ENCODE measurements around the gene CADPS. TPM values are rescaled to one million over a fixed set of nuclear protein-coding genes. Genes with fewer than 3 reads are reported as not detected.
"Not testable (repeated sequence)": the region's sequence is repeated elsewhere in the genome, so short reads cannot be mapped to it uniquely, and the experiment has no call there.

The CADPS gene
- total RNA-seq, 3 donors from 2014 or later (not counting 1 experiment from before 2014, with no cell fraction given) = not detected

- H3K27me3 ChIP-seq (ENCODE audit: control insufficient read depth, insufficient read depth, low read length) = no peaks in the 10 kb centered on the region
- H3K4me3 ChIP-seq (ENCODE audit: low read length) = no peak overlapping the region
- peaks cover 5% of the 10 kb centered on the region in 2 donors for H3K9me3 Mint-ChIP-seq
- no peak overlapping the region for H3K4me3 Mint-ChIP-seq
- H3K36me3 ChIP-seq (ENCODE audit: control insufficient read depth, insufficient read depth, low read length) = no peaks in the 10 kb centered on the region
- H3K4me1 ChIP-seq (ENCODE audit: control insufficient read depth, insufficient read depth, low read length) = no peaks in the 10 kb centered on the region
- WGBS (ENCODE audit: insufficient coverage) = 83% methylated on average over 4 of the region's 4 CpGs
- TF ChIP-seq CTCF (IDR thresholded peaks at IDR 0.05) = no peak
- H3K36me3 Mint-ChIP-seq = no peaks in the 10 kb centered on the region
- no peaks in the 10 kb centered on the region for H3K4me1 Mint-ChIP-seq
- no peaks in the 10 kb centered on the region for H3K9me3 ChIP-seq (ENCODE audit: control insufficient read depth, insufficient read depth, low read length)
- ATAC-seq = no peak
- no peak overlapping the region for H3K27ac Mint-ChIP-seq
- DNase-seq = no peak
- H3K27me3 Mint-ChIP-seq (ENCODE audit: low read depth in 2 of 2) = no peaks in the 10 kb centered on the region
- intact Hi-C loops (cut with micrococcal nuclease) = no loop called here
- H3K27ac ChIP-seq (ENCODE audit: low read length) = no peak overlapping the region
Measured at GRCh38 chr3:62585861-62586260, 289.4 kb downstream of the CADPS start.

- H3K27me3 Mint-ChIP-seq (ENCODE audit: low read depth in 2 of 2) = no peaks in the 10 kb centered on the region
- no peaks in the 10 kb centered on the region for H3K4me1 ChIP-seq (ENCODE audit: control insufficient read depth, insufficient read depth, low read length)
- peaks cover 6% of the 10 kb centered on the region in 2 donors for H3K9me3 Mint-ChIP-seq
- TF ChIP-seq CTCF (IDR thresholded peaks at IDR 0.05) = no peak
- H3K4me1 Mint-ChIP-seq = no peaks in the 10 kb centered on the region
- WGBS (ENCODE audit: insufficient coverage) = no CpG with 5 or more reads among the region's 4 CpGs
- H3K27ac ChIP-seq (ENCODE audit: low read length) = no peak overlapping the region
- peaks cover 3% of the 10 kb centered on the region for H3K9me3 ChIP-seq (ENCODE audit: control insufficient read depth, insufficient read depth, low read length)
- intact Hi-C loops (cut with micrococcal nuclease) = no loop called here
- ATAC-seq (no peak), DNase-seq (no peak)
- H3K36me3 Mint-ChIP-seq = no peaks in the 10 kb centered on the region
- H3K36me3 ChIP-seq (ENCODE audit: control insufficient read depth, insufficient read depth, low read length) = no peaks in the 10 kb centered on the region
- no peak overlapping the region for H3K27ac Mint-ChIP-seq
- H3K4me3 Mint-ChIP-seq = no peak overlapping the region
- no peak overlapping the region for H3K4me3 ChIP-seq (ENCODE audit: low read length)
- H3K27me3 ChIP-seq (ENCODE audit: control insufficient read depth, insufficient read depth, low read length) = no peaks in the 10 kb centered on the region
Measured at GRCh38 chr3:62584636-62585035, 290.6 kb downstream of the CADPS start.

- TF ChIP-seq CTCF (IDR thresholded peaks at IDR 0.05) = no peak
Measured at GRCh38 chr3:62582495-62583172, 292.6 kb downstream of the CADPS start.

GRCh38 chr3:62580485-62580884 is 294.7 kb downstream of the CADPS start:
- H3K9me3 Mint-ChIP-seq = peaks cover 12 to 21% of the 10 kb centered on the region in 2 donors
- ATAC-seq; H3K27ac ChIP-seq (ENCODE audit: low read length); H3K9me3 ChIP-seq (ENCODE audit: control insufficient read depth, insufficient read depth, low read length); H3K27me3 ChIP-seq (ENCODE audit: control insufficient read depth, insufficient read depth, low read length); H3K4me3 Mint-ChIP-seq; H3K36me3 ChIP-seq (ENCODE audit: control insufficient read depth, insufficient read depth, low read length); H3K27ac Mint-ChIP-seq; DNase-seq; H3K4me1 Mint-ChIP-seq; intact Hi-C loops (cut with micrococcal nuclease); H3K4me3 ChIP-seq (ENCODE audit: low read length); H3K27me3 Mint-ChIP-seq (ENCODE audit: low read depth in 2 of 2); H3K4me1 ChIP-seq (ENCODE audit: control insufficient read depth, insufficient read depth, low read length); H3K36me3 Mint-ChIP-seq: not testable (repeated sequence)
- WGBS (ENCODE audit: insufficient coverage) = no CpG with 5 or more reads among the region's 1 CpG

More at GRCh38 chr3:62582495-62583172, 292.6 kb downstream of the CADPS start:
- no peaks in the 10 kb centered on the region for H3K27me3 Mint-ChIP-seq (ENCODE audit: low read depth in 2 of 2)
- Histone ChIP-seq H3K27me3 (ENCODE audit: control insufficient read depth, insufficient read depth, low read length) (no peaks in the 10 kb centered on the region), H3K9me3 (ENCODE audit: control insufficient read depth, insufficient read depth, low read length) (peaks cover 4% of the 10 kb centered on the region), H3K36me3 (ENCODE audit: control insufficient read depth, insufficient read depth, low read length) (no peaks in the 10 kb centered on the region), H3K4me1 (ENCODE audit: control insufficient read depth, insufficient read depth, low read length) (no peaks in the 10 kb centered on the region), H3K27ac (ENCODE audit: low read length) (no peak overlapping the region), H3K4me3 (ENCODE audit: low read length) (no peak overlapping the region)
- H3K4me1 Mint-ChIP-seq = no peaks in the 10 kb centered on the region
- peaks cover 12 to 18% of the 10 kb centered on the region in 2 donors for H3K9me3 Mint-ChIP-seq
- no peak overlapping the region for H3K4me3 Mint-ChIP-seq
- ATAC-seq = no peak
- DNase-seq = no peak
- no peak overlapping the region for H3K27ac Mint-ChIP-seq
- 84% methylated on average over 3 of the region's 4 CpGs for WGBS (ENCODE audit: insufficient coverage)
- no peaks in the 10 kb centered on the region for H3K36me3 Mint-ChIP-seq
- intact Hi-C loops (cut with micrococcal nuclease) = no loop called here

All from natural killer cell (primary cell).